K562 (cell line): ENCODE data around the gene DPEP3. TPM values are rescaled to one million over a fixed set of nuclear protein-coding genes. Genes with fewer than 3 reads are reported as not detected.
A peak's percentile ranks its signal among the peaks of the same experiment; 100 is the strongest.

Source experiments
- ETV5 ChIP-seq: sonication (generic); formaldehyde crosslinking; IDR thresholded peaks from 2 replicates; pipeline ENCODE4 v1.4.0; 2020; ENCODE audit warnings: low read depth, mild to moderate bottlenecking, missing genetic modification reagents
- MLX ChIP-seq, 2 experiments: fragments of 450-650 bp in 1 of 2; sonication (generic) in 1 of 2; formaldehyde crosslinking; conservative IDR thresholded peaks; 2 replicates each; pipeline versions ENCODE4 v1.4.0 to v1.8.1; 2020 to 2022; ENCODE audit warnings: mild to moderate bottlenecking in 1 of 2, missing genetic modification reagents in 1 of 2
- PCBP1 ChIP-seq: fragments of 200-400 bp; formaldehyde crosslinking; IDR thresholded peaks from 2 replicates; pipeline ENCODE4 v1.6.1; 2018; ENCODE audit warnings: mild to moderate bottlenecking, low read depth, low read length; ENCODE audit not compliant: poor library complexity, severe bottlenecking
- PHF21A ChIP-seq: fragments of 450-650 bp; IDR thresholded peaks from 2 replicates; pipeline ENCODE4 v1.6.1; 2017; ENCODE audit warnings: low read depth, borderline replicate concordance
- RUNX1 ChIP-seq: sonication (generic); IDR thresholded peaks from 2 replicates; pipeline ENCODE4 v1.6.1; 2016; ENCODE audit warnings: antibody characterized with exemption, low read depth
- SFPQ ChIP-seq: fragments of 200-400 bp; formaldehyde crosslinking; IDR thresholded peaks from 2 replicates; pipeline ENCODE4 v1.6.1; 2017; ENCODE audit warnings: mild to moderate bottlenecking, low read depth, low read length, moderate library complexity
- TAF1 ChIP-seq: IDR thresholded peaks from 2 replicates; pipeline ENCODE4 v1.6.1; 2011; ENCODE audit warnings: mild to moderate bottlenecking, low read length, moderate library complexity; ENCODE audit not compliant: insufficient read depth, control insufficient read depth, severe bottlenecking; ENCODE audit errors: extremely low read depth
- ZNF232 ChIP-seq: sonication (generic); formaldehyde crosslinking; IDR thresholded peaks from 2 replicates; pipeline ENCODE4 v1.8.0; 2022; ENCODE audit warnings: mild to moderate bottlenecking, missing genetic modification reagents
- ZNF76 ChIP-seq: fragments of 250-450 bp; sonication (Bioruptor Pico); IDR thresholded peaks from 2 replicates; pipeline ENCODE4 v1.4.0; 2020; ENCODE audit warnings: mild to moderate bottlenecking, moderate library complexity, borderline replicate concordance
- ZNF778 ChIP-seq: fragments of 450-650 bp; formaldehyde crosslinking; IDR thresholded peaks from 2 replicates; pipeline ENCODE4 v1.4.0; 2020; ENCODE audit warnings: mild to moderate bottlenecking, moderate library complexity
- polyA plus RNA-seq, 8 experiments: library from polyadenylated mRNA; depleted of rRNA in 4 of 8; stranded (reverse) in 5 of 8; unstranded in 3 of 8; fragments of >200 nt; fragmentation: Nextera tagmentation in 2 of 8; fragmentation: Illumina TruSeq in 1 of 8; extraction: Ambion mirVana in 2 of 8; extraction: Trizol in 1 of 8; gene quantifications; 2 replicates each; pipeline versions ENCODE4 v1.2.1 to v1.2.3, GENCODE V29; 2011 to 2014; ENCODE audit warnings: inconsistent platforms in 1 of 8, missing spikeins in 1 of 8
- total RNA-seq, 7 experiments: library from RNA; depleted of rRNA in 6 of 7; stranded (reverse); fragments of >200 nt in 6 of 7; fragmentation: Illumina TruSeq in 2 of 7; extraction: Trizol in 2 of 7; gene quantifications; 2 replicates each; pipeline versions ENCODE4 v1.2.1 to v1.2.3, GENCODE V29; 2011 to 2021; ENCODE audit warnings: low replicate concordance in 1 of 7
- TF ChIP-seq, protein P1 (sequence below): fragments of 200-800 bp; sonication (Bioruptor generic); IDR thresholded peaks from 2 replicates; pipeline ENCODE4 v1.6.1; 2016; ENCODE audit warnings: missing genetic modification characterization, missing compliant biosample characterization
- TF ChIP-seq, protein P2 (sequence below): fragments of 450-650 bp; IDR thresholded peaks from 2 replicates; pipeline ENCODE4 v1.7.0; 2016; ENCODE audit warnings: borderline replicate concordance

DPEP3 gene
- total and polyA plus RNA-seq, 9 of the 15 experiments (the other 6 are each of a cell fraction or from before 2014, with no cell fraction given): not detected

GRCh38 chr16:67993207-67994039 lies 13.1 kb upstream of the DPEP3 start (continued):
- no peak; the same call in 1 of the 2 replicates for TF ChIP-seq ZNF232 (CRISPR knock-in tag)
- TF ChIP-seq ZNF76 (CRISPR knock-in tag): peak; percentile 77; the same call in 1 of the 2 replicates
- TF ChIP-seq PHF21A: peak; percentile 33; the same call in 1 of the 2 replicates
- TF ChIP-seq RUNX1: 0 out of 2 replicates have a peak, but pooled peaks have one; percentile 52
- TF ChIP-seq, protein P1, sequence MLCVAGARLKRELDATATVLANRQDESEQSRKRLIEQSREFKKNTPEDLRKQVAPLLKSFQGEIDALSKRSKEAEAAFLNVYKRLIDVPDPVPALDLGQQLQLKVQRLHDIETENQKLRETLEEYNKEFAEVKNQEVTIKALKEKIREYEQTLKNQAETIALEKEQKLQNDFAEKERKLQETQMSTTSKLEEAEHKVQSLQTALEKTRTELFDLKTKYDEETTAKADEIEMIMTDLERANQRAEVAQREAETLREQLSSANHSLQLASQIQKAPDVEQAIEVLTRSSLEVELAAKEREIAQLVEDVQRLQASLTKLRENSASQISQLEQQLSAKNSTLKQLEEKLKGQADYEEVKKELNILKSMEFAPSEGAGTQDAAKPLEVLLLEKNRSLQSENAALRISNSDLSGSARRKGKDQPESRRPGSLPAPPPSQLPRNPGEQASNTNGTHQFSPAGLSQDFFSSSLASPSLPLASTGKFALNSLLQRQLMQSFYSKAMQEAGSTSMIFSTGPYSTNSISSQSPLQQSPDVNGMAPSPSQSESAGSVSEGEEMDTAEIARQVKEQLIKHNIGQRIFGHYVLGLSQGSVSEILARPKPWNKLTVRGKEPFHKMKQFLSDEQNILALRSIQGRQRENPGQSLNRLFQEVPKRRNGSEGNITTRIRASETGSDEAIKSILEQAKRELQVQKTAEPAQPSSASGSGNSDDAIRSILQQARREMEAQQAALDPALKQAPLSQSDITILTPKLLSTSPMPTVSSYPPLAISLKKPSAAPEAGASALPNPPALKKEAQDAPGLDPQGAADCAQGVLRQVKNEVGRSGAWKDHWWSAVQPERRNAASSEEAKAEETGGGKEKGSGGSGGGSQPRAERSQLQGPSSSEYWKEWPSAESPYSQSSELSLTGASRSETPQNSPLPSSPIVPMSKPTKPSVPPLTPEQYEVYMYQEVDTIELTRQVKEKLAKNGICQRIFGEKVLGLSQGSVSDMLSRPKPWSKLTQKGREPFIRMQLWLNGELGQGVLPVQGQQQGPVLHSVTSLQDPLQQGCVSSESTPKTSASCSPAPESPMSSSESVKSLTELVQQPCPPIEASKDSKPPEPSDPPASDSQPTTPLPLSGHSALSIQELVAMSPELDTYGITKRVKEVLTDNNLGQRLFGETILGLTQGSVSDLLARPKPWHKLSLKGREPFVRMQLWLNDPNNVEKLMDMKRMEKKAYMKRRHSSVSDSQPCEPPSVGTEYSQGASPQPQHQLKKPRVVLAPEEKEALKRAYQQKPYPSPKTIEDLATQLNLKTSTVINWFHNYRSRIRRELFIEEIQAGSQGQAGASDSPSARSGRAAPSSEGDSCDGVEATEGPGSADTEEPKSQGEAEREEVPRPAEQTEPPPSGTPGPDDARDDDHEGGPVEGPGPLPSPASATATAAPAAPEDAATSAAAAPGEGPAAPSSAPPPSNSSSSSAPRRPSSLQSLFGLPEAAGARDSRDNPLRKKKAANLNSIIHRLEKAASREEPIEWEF (CRISPR knock-in tag): 0 out of 2 replicates have a peak, but pooled peaks have one; percentile 68
- TF ChIP-seq, protein P2, sequence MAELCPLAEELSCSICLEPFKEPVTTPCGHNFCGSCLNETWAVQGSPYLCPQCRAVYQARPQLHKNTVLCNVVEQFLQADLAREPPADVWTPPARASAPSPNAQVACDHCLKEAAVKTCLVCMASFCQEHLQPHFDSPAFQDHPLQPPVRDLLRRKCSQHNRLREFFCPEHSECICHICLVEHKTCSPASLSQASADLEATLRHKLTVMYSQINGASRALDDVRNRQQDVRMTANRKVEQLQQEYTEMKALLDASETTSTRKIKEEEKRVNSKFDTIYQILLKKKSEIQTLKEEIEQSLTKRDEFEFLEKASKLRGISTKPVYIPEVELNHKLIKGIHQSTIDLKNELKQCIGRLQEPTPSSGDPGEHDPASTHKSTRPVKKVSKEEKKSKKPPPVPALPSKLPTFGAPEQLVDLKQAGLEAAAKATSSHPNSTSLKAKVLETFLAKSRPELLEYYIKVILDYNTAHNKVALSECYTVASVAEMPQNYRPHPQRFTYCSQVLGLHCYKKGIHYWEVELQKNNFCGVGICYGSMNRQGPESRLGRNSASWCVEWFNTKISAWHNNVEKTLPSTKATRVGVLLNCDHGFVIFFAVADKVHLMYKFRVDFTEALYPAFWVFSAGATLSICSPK: no peak
- no peak for TF ChIP-seq ZNF778 (CRISPR knock-in tag)
- no peak for TF ChIP-seq MLX (CRISPR knock-in tag; conservative IDR thresholded peaks at IDR 0.05)
- TF ChIP-seq TAF1: peak; percentile 59
- no peak for TF ChIP-seq PCBP1
- TF ChIP-seq SFPQ: no peak
- TF ChIP-seq ETV5 (CRISPR knock-in tag): peak; percentile 51
